Panc1 (cell line): ENCODE measurements around the gene CPT1B. TPM values are rescaled to one million over a fixed set of nuclear protein-coding genes. Genes with fewer than 3 reads are reported as not detected.

Experiments
- ATAC-seq: fragments of 200-7000 bp; cut with Tn5 transposase; 2 replicates; pipeline ENCODE4 v1.9.1; 2020; ENCODE audit warnings: mild to moderate bottlenecking, moderate library complexity
- BruUV-seq: library from RNA; stranded (reverse); fragments of 400-500 nt; replicated peaks from 2 replicates; lab custom pipeline; 2021; lab: Mats Ljungman, UMichigan
- CTCF ChIA-PET: fragments of 300-600 bp; sonication (Branson Sonifier 250); formaldehyde crosslinking; loops from one replicate; lab custom pipeline; 2022; ENCODE audit warnings: antibody characterized with exemption; lab: Charles Lee
- POLR2A ChIA-PET: fragments of 300-600 bp; sonication (Branson Sonifier 250); formaldehyde crosslinking; loops from one replicate; lab custom pipeline; 2022; ENCODE audit warnings: antibody characterized with exemption; lab: Charles Lee
- DNase-seq: peaks from one replicate; pipeline ENCODE4 v3.0.0-alpha.2; 2010; ENCODE audit warnings: low read depth, low spot score
- H3K27ac ChIP-seq: 2 replicates; pipeline ENCODE4 v1.5.1; 2011; ENCODE audit warnings: mild to moderate bottlenecking, low read length, inconsistent platforms
- H3K27me3 ChIP-seq: fragments of 200-500 bp; sonication (Bioruptor generic); 2 replicates; pipeline ENCODE4 v1.6.0; 2014; ENCODE audit warnings: low read length, inconsistent platforms; ENCODE audit not compliant: control insufficient read depth, insufficient read depth
- H3K36me3 ChIP-seq: fragments of 200-500 bp; sonication (Bioruptor generic); 2 replicates; pipeline ENCODE4 v1.5.1; 2014; ENCODE audit warnings: inconsistent platforms, mild to moderate bottlenecking, low read length, moderate library complexity; ENCODE audit not compliant: control insufficient read depth, insufficient read depth
- H3K4me1 ChIP-seq: 2 replicates; pipeline ENCODE4 v1.5.1; 2011; ENCODE audit warnings: inconsistent platforms, mild to moderate bottlenecking, low read length, moderate library complexity; ENCODE audit not compliant: control insufficient read depth, insufficient read depth
- H3K4me3 ChIP-seq, 2 experiments: 2 replicates each; pipeline ENCODE4 v1.5.1; 2011 to 2012; ENCODE audit warnings: low read depth in 2 of 2, low read length in 2 of 2, mild to moderate bottlenecking in 2 of 2, inconsistent platforms in 1 of 2, moderate library complexity in 1 of 2
- H3K9me3 ChIP-seq: fragments of 200-500 bp; sonication (Bioruptor generic); 2 replicates; pipeline ENCODE4 v1.5.1; 2014; ENCODE audit warnings: low read depth, mild to moderate bottlenecking, inconsistent platforms, low read length, moderate library complexity; ENCODE audit not compliant: control insufficient read depth, insufficient read depth
- CTCF ChIP-seq: fragments of 450-650 bp; IDR thresholded peaks from 2 replicates; pipeline ENCODE4 v1.5.1; 2017; ENCODE audit warnings: mild to moderate bottlenecking
- POLR2AphosphoS5 ChIP-seq: IDR thresholded peaks from 2 replicates; pipeline ENCODE4 v1.6.1; 2012; ENCODE audit warnings: mild to moderate bottlenecking, low read depth, low read length, moderate library complexity
- REST ChIP-seq, 2 experiments: IDR thresholded peaks; 2 replicates each; pipeline ENCODE4 v1.6.1; 2011 to 2012; ENCODE audit warnings: low read depth in 2 of 2, control low read depth in 1 of 2, low read length in 1 of 2, mild to moderate bottlenecking in 1 of 2, moderate library complexity in 1 of 2; ENCODE audit not compliant: insufficient read depth in 1 of 2
- SIN3A ChIP-seq: IDR thresholded peaks from 2 replicates; pipeline ENCODE4 v1.6.1; 2012; ENCODE audit warnings: low read depth, mild to moderate bottlenecking, low read length, moderate library complexity, borderline replicate concordance; ENCODE audit not compliant: insufficient read depth
- TCF7L2 ChIP-seq: IDR thresholded peaks from 2 replicates; pipeline ENCODE4 v1.6.1; 2011; ENCODE audit warnings: mild to moderate bottlenecking, low read depth, low read length, inconsistent platforms
- in situ Hi-C: cut with HindIII; loops from 2 replicates; pipeline ENCODE4 v1.10.0; 2016; ENCODE audit warnings: low sequenced_read_pairs, low pct_unique_long_range_greater_than_20kb
- intact Hi-C: fragments of 100-400 bp; cut with micrococcal nuclease; formaldehyde crosslinking; loops from one replicate; pipeline ENCODE4 v1.10.0; 2022; ENCODE audit not compliant: unreplicated experiment
- total RNA-seq: library from RNA; stranded (reverse); gene quantifications from one replicate; pipeline ENCODE4 v1.2.1, GENCODE V29; 2021; ENCODE audit not compliant: unreplicated experiment

The CPT1B gene
- total RNA-seq, 1 experiment from 2014 or later, result 18.4 TPM

GRCh38 chr22:50532824-50533796, 45.1 kb downstream of the CPT1B start:
- intact Hi-C loops, result no loop called here
- ChIA-PET POLR2A (no interaction called here), CTCF (no interaction called here)
- no peak overlapping the region for H3K4me3 ChIP-seq
- peak overlapping the region; percentile 48; the same call in 1 of the 2 replicates for H3K27ac ChIP-seq
- in situ Hi-C loops, result no loop called here
- DNase-seq (no peak), ATAC-seq (no peak)
- no peaks in the 10 kb centered on the region for H3K9me3 ChIP-seq
- H3K4me1 ChIP-seq, result peaks cover 3% of the 10 kb centered on the region
- no peaks in the 10 kb centered on the region; the same call in 1 of the 2 replicates for H3K36me3 ChIP-seq
- no peaks in the 10 kb centered on the region for H3K27me3 ChIP-seq
- BruUV-seq, result TSS peak; percentile 48
- TF ChIP-seq CTCF (no peak), REST (IDR thresholded peaks at IDR 0.05; ENCODE audit: insufficient read depth in 1 of 2, low read depth in 2 of 2, low read length in 1 of 2) (no peak), POLR2AphosphoS5 (no peak), SIN3A (no peak), TCF7L2 (no peak)

GRCh38 chr22:50531962-50532674, 46.1 kb downstream of the CPT1B start:
- no peaks in the 10 kb centered on the region; the same call in 1 of the 2 replicates for H3K36me3 ChIP-seq
- peak overlapping the region; percentile 57 for H3K27ac ChIP-seq
- in situ Hi-C loops, result no loop called here
- no peaks in the 10 kb centered on the region for H3K27me3 ChIP-seq
- no peaks in the 10 kb centered on the region for H3K9me3 ChIP-seq
- TF ChIP-seq REST (IDR thresholded peaks at IDR 0.05; ENCODE audit: insufficient read depth in 1 of 2, low read depth in 2 of 2, low read length in 1 of 2) (no peak), POLR2AphosphoS5 (0 out of 2 replicates have a peak, but pooled peaks have one; percentile 13)
- intact Hi-C loops, result no loop called here
- no TSS peak for BruUV-seq
- DNase-seq (no peak), ATAC-seq (peak; percentile 54)
- peak overlapping the region; percentile 56 to 79 for H3K4me3 ChIP-seq
- peaks cover 6% of the 10 kb centered on the region for H3K4me1 ChIP-seq
- ChIA-PET CTCF (no interaction called here), POLR2A (interaction anchor here (0.5 to 0.7 kb wide), 2 partner anchors 80 to 162 kb away, joined by 4 to 15 read pairs; no protein-coding TSS in a partner anchor)
